Mucosa of descending colon (tissue), 3 donors: ENCODE results near the gene GBE1. TPM values are rescaled to one million over a fixed set of nuclear protein-coding genes. Genes with fewer than 3 reads are reported as not detected.

Experiments used
- ATAC-seq: fragments of 200-7000 bp; cut with Tn5 transposase; one replicate; pipeline ENCODE4 v1.9.1; 2020; ENCODE audit warnings: mild to moderate bottlenecking, moderate library complexity
- DNase-seq, 3 donors: peaks; one replicate each; pipeline ENCODE4 v3.0.0-alpha.2; 2020
- H3K36me3 ChIP-seq: fragments of 200-600 bp; one replicate; pipeline ENCODE4 v1.8.0; 2021; ENCODE audit warnings: low read depth, mild to moderate bottlenecking
- H3K4me1 ChIP-seq: fragments of 200-600 bp; one replicate; pipeline ENCODE4 v1.8.0; 2021; ENCODE audit warnings: low read depth, mild to moderate bottlenecking
- H3K4me3 ChIP-seq: fragments of 200-600 bp; one replicate; pipeline ENCODE4 v1.8.0; 2021; ENCODE audit warnings: mild to moderate bottlenecking
- H3K9me3 ChIP-seq: fragments of 200-600 bp; one replicate; pipeline ENCODE4 v1.8.0; 2021; ENCODE audit warnings: mild to moderate bottlenecking
- CTCF ChIP-seq: fragments of 200-600 bp; IDR thresholded peaks from one replicate; pipeline ENCODE4 v1.8.0; 2022; ENCODE audit warnings: antibody characterized with exemption, mild to moderate bottlenecking
- intact Hi-C, 2 donors: fragments of 100-400 bp; cut with DNase I in 1 of 2; cut with micrococcal nuclease in 1 of 2; formaldehyde crosslinking; loops; one replicate each; pipeline versions ENCODE4 v1.11.0 to v1.11.1; 2022; cut with DNase I, micrococcal nuclease
- total RNA-seq, 3 donors: library from RNA; stranded (reverse); fragmentation: NEBNext Ultra II Directional in 2 of 3; extraction: Animal tissue kit (Norgen Biotek cat#: 25700) in 2 of 3; gene quantifications; one replicate each; pipeline versions ENCODE4 v1.2.1 to v1.2.4, GENCODE V29; 2021 to 2023
- donor health status: DM: no; HTN: no; CAD: no; lungs with moderate emphysema.
- donor health status: DM: no; HTN: no; CAD: no.
- donor health status: DM: no; HTN: yes; CAD: no.

Gene GBE1
- total RNA-seq, 3 donors from 2014 or later: 17.7 to 20.3 (median 18.8) TPM

GRCh38 chr3:81530180-81530939, 231.1 kb downstream of the GBE1 start:
- ATAC-seq (no peak), DNase-seq (no peak)
- intact Hi-C loops: no loop called here
- no peak overlapping the region for H3K4me3 ChIP-seq
- H3K9me3 ChIP-seq: no peaks in the 10 kb centered on the region
- TF ChIP-seq CTCF: no peak
- no peaks in the 10 kb centered on the region for H3K36me3 ChIP-seq
- H3K4me1 ChIP-seq: no peaks in the 10 kb centered on the region

GRCh38 chr3:81521855-81522254, 239.6 kb downstream of the GBE1 start:
- ATAC-seq (no peak), DNase-seq (no peak)
- Histone ChIP-seq H3K4me1 (no peaks in the 10 kb centered on the region), H3K36me3 (no peaks in the 10 kb centered on the region), H3K9me3 (no peaks in the 10 kb centered on the region), H3K4me3 (no peak overlapping the region)
- TF ChIP-seq CTCF: no peak
- intact Hi-C loops: no loop called here

- DNase-seq: no peak
- no peak for TF ChIP-seq CTCF
- no peaks in the 10 kb centered on the region for H3K36me3 ChIP-seq
- H3K4me3 ChIP-seq: no peak overlapping the region
- no peaks in the 10 kb centered on the region for H3K9me3 ChIP-seq
- no peak for ATAC-seq
- intact Hi-C loops: no loop called here
- no peaks in the 10 kb centered on the region for H3K4me1 ChIP-seq
Observed at GRCh38 chr3:81518945-81519344, 242.5 kb downstream of the GBE1 start.

- no peaks in the 10 kb centered on the region for H3K36me3 ChIP-seq
- intact Hi-C loops: no loop called here
- ATAC-seq (no peak), DNase-seq (no peak)
- TF ChIP-seq CTCF: no peak
- H3K4me1 ChIP-seq: no peaks in the 10 kb centered on the region
- H3K9me3 ChIP-seq: no peaks in the 10 kb centered on the region
- no peak overlapping the region for H3K4me3 ChIP-seq
Observed at GRCh38 chr3:81516042-81516441, 245.4 kb downstream of the GBE1 start.

- TF ChIP-seq CTCF: no peak
- ATAC-seq (no peak), DNase-seq (no peak)
- H3K4me3 ChIP-seq: no peak overlapping the region
- H3K9me3 ChIP-seq: no peaks in the 10 kb centered on the region
- intact Hi-C loops: no loop called here
- no peaks in the 10 kb centered on the region for H3K36me3 ChIP-seq
- H3K4me1 ChIP-seq: no peaks in the 10 kb centered on the region
Observed at GRCh38 chr3:81513591-81513990, 247.9 kb downstream of the GBE1 start.
